Measurements from ENCODE around the gene FAM120B. TPM values are rescaled to one million over a fixed set of nuclear protein-coding genes. Genes with fewer than 3 reads are reported as not detected.
"Not testable (repeated sequence)": the region's sequence is repeated elsewhere in the genome, so short reads cannot be mapped to it uniquely, and the experiment has no call there.

The FAM120B gene
- total RNA-seq, 1 experiment from 2014 or later: 23.4 TPM

DNA sequence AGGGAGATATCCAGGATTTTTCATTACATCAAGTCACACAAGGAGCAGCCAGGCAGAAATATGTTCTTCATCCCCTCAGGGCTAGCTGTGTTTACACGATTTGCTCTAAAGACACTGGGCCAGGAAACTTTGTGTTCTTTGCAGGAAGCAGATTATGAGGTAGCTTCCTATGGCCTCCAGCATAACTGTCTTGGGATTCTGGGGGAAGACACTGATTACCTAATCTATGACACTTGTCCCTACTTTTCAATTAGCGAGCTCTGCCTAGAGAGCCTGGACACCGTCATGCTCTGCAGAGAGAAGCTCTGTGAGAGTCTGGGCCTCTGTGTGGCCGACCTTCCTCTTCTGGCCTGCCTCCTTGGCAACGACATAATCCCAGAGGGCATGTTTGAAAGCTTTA is 11.2 kb downstream of the FAM120B start:
- Mint-ChIP-seq H3K4me1 (ENCODE audit: insufficient read depth, unreplicated experiment) (no peaks in the 10 kb centered on the region), H3K27me3 (ENCODE audit: insufficient read depth, unreplicated experiment) (no peaks in the 10 kb centered on the region), H3K4me3 (ENCODE audit: unreplicated experiment) (no peak overlapping the region), H3K27ac (ENCODE audit: low read depth, unreplicated experiment) (no peak overlapping the region), H3K9me3 (ENCODE audit: unreplicated experiment) (no peaks in the 10 kb centered on the region), H3K36me3 (ENCODE audit: insufficient read depth, unreplicated experiment) (peaks cover 47% of the 10 kb centered on the region)
- no peak for TF ChIP-seq CTCF (IDR thresholded peaks at IDR 0.05; ENCODE audit: unreplicated experiment)
- POLR2A ChIA-PET: interaction anchor here (1.0 to 1.2 kb wide), 2 partner anchors 9 to 14 kb away, joined by 3 to 4 read pairs; no protein-coding TSS in a partner anchor
- CTCF ChIA-PET: interaction anchor here (0.6 to 1.4 kb wide), 4 partner anchors 25 to 211 kb away, joined by 3 to 6 read pairs (median 3); no protein-coding TSS in a partner anchor
- TSS peak; percentile 40 for BruUV-seq (replicated peaks)
- intact Hi-C loops (cut with micrococcal nuclease): no loop called here
- DNase-seq (ENCODE audit: unreplicated experiment): no peak

DNA sequence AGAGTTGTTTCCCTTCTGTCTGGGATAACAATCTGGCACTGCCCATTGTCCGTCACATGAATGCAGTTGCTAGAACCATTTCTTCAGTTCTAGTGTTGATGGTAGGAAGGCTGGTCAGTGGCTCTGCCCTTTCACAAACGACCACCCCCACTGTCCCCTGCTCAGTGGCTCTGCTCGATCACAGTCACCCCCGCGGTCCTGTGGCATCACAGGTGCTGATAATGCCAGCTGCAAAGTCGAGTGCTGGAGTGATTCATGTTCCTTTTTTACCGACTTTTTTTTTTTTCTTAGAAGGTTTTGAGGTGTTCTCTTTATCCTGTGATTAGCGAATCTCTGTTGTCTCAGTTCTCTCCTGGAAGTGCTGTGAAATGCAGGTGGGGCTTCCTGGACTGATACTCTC is 22.8 kb downstream of the FAM120B start:
- peak overlapping the region; percentile 27 for H3K27ac Mint-ChIP-seq (ENCODE audit: low read depth, unreplicated experiment)
- BruUV-seq (replicated peaks): no TSS peak

DNA sequence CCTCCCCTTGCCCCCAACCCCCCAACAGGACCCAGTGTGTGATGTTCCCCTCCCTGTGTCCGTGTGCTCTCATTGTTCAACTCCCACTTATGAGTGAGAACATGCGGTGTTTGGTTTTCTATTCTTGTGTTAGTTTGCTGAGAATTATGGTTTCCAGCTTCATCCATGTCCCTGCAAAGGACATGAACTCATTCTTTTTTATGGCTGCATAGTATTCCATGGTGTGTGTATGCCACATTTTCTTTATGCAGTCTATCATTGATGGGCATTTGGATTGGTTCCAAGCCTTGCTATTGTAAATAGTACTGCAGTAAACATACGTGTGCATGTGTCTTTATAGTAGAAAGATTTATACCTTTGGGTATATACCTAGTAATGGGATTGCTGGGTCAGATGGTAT is 28.6 kb downstream of the FAM120B start:
- H3K4me1 Mint-ChIP-seq (ENCODE audit: insufficient read depth, unreplicated experiment); H3K9me3 Mint-ChIP-seq (ENCODE audit: unreplicated experiment); DNase-seq (ENCODE audit: unreplicated experiment); intact Hi-C loops (cut with micrococcal nuclease); H3K27me3 Mint-ChIP-seq (ENCODE audit: insufficient read depth, unreplicated experiment); POLR2A ChIA-PET; BruUV-seq (replicated peaks); H3K4me3 Mint-ChIP-seq (ENCODE audit: unreplicated experiment); CTCF ChIA-PET; H3K27ac Mint-ChIP-seq (ENCODE audit: low read depth, unreplicated experiment): not testable (repeated sequence)
- peaks cover 59% of the 10 kb centered on the region for H3K36me3 Mint-ChIP-seq (ENCODE audit: insufficient read depth, unreplicated experiment)

More for the DNA sequence above, 22.8 kb downstream of the FAM120B start:
- Mint-ChIP-seq H3K4me1 (ENCODE audit: insufficient read depth, unreplicated experiment) (no peaks in the 10 kb centered on the region), H3K36me3 (ENCODE audit: insufficient read depth, unreplicated experiment) (peaks cover 80% of the 10 kb centered on the region), H3K4me3 (ENCODE audit: unreplicated experiment) (no peak overlapping the region), H3K27me3 (ENCODE audit: insufficient read depth, unreplicated experiment) (no peaks in the 10 kb centered on the region), H3K9me3 (ENCODE audit: unreplicated experiment) (no peaks in the 10 kb centered on the region)
- ChIA-PET CTCF (interaction anchor here (0.6 kb wide), 1 partner anchor 271 kb away, joined by 4 read pairs; no protein-coding TSS in a partner anchor), POLR2A (no interaction called here)
- intact Hi-C loops (cut with micrococcal nuclease): no loop called here
- no peak for TF ChIP-seq CTCF (IDR thresholded peaks at IDR 0.05; ENCODE audit: unreplicated experiment)
- no peak for DNase-seq (ENCODE audit: unreplicated experiment)

GRCh38 chr6:170344631-170345576 is 38.3 kb downstream of the FAM120B start:
- H3K4me3 Mint-ChIP-seq (ENCODE audit: unreplicated experiment): peak overlapping the region; percentile 0
- peaks cover 13% of the 10 kb centered on the region for H3K4me1 Mint-ChIP-seq (ENCODE audit: insufficient read depth, unreplicated experiment)
- CTCF ChIA-PET: interaction anchor here (0.7 kb wide), 1 partner anchor 14 kb away, joined by 3 read pairs; no protein-coding TSS in a partner anchor
- DNase-seq (ENCODE audit: unreplicated experiment): peak; percentile 90
- intact Hi-C loops (cut with micrococcal nuclease): no loop called here
- no peak for TF ChIP-seq CTCF (IDR thresholded peaks at IDR 0.05; ENCODE audit: unreplicated experiment)
- POLR2A ChIA-PET: no interaction called here
- no peaks in the 10 kb centered on the region for H3K27me3 Mint-ChIP-seq (ENCODE audit: insufficient read depth, unreplicated experiment)
- peaks cover 31% of the 10 kb centered on the region for H3K36me3 Mint-ChIP-seq (ENCODE audit: insufficient read depth, unreplicated experiment)
- peak overlapping the region; percentile 7 for H3K27ac Mint-ChIP-seq (ENCODE audit: low read depth, unreplicated experiment)
- BruUV-seq (replicated peaks): no TSS peak
- no peaks in the 10 kb centered on the region for H3K9me3 Mint-ChIP-seq (ENCODE audit: unreplicated experiment)
